H1 (cell line): Measurements from ENCODE around the gene SOX12. TPM values are rescaled to one million over a fixed set of nuclear protein-coding genes. Genes with fewer than 3 reads are reported as not detected.

Experiments
- BACH1 ChIP-seq: IDR thresholded peaks from 2 replicates; pipeline ENCODE4 v1.6.1; 2012; ENCODE audit warnings: low read length, improper control_type of control experiment
- BCL11A ChIP-seq, 2 experiments: IDR thresholded peaks; one replicate each; pipeline ENCODE4 v1.6.1; 2011; ENCODE audit warnings: low read depth in 2 of 2, low read length in 2 of 2, mild to moderate bottlenecking in 2 of 2
- CBX8 ChIP-seq: fragments of 300-800, 300-1000 bp; sonication (generic); IDR thresholded peaks from 2 replicates; pipeline ENCODE4 v1.7.1; 2016; ENCODE audit warnings: low read depth, low read length, borderline replicate concordance
- CHD2 ChIP-seq: IDR thresholded peaks from 2 replicates; pipeline ENCODE4 v1.6.1; 2012; ENCODE audit warnings: low read length, improper control_type of control experiment
- CREB1 ChIP-seq: IDR thresholded peaks from 2 replicates; pipeline ENCODE4 v1.6.1; 2012; ENCODE audit warnings: inconsistent platforms
- EGR1 ChIP-seq: IDR thresholded peaks from 2 replicates; pipeline ENCODE4 v1.6.1; 2011; ENCODE audit warnings: low read depth, low read length, borderline replicate concordance
- EP300 ChIP-seq, 2 experiments: IDR thresholded peaks; 1 replicate in 1 of 2; 2 replicates in 1 of 2; pipeline ENCODE4 v1.6.1; 2011 to 2012; ENCODE audit warnings: low read depth in 2 of 2, low read length in 2 of 2, mild to moderate bottlenecking in 2 of 2, borderline replicate concordance in 1 of 2, inconsistent platforms in 1 of 2, moderate library complexity in 1 of 2
- FOSL1 ChIP-seq: IDR thresholded peaks from 2 replicates; pipeline ENCODE4 v1.6.1; 2011; ENCODE audit warnings: mild to moderate bottlenecking, low read depth, low read length, moderate library complexity; ENCODE audit not compliant: insufficient read depth
- GABPA ChIP-seq: IDR thresholded peaks from 2 replicates; pipeline ENCODE4 v1.6.1; 2011; ENCODE audit warnings: mild to moderate bottlenecking, low read length, moderate library complexity, borderline replicate concordance; ENCODE audit not compliant: insufficient read depth
- GTF2F1 ChIP-seq: IDR thresholded peaks from 2 replicates; pipeline ENCODE4 v1.6.1; 2012; ENCODE audit warnings: low read depth, low read length, improper control_type of control experiment, borderline replicate concordance
- HDAC6 ChIP-seq: IDR thresholded peaks from one replicate; pipeline ENCODE4 v1.7.1; 2012; ENCODE audit warnings: low read depth, mild to moderate bottlenecking, inconsistent platforms, low read length, moderate library complexity
- JUND ChIP-seq: IDR thresholded peaks from 2 replicates; pipeline ENCODE4 v1.6.1; 2011; ENCODE audit warnings: mild to moderate bottlenecking, improper control_type of control experiment, low read length
- KDM1A ChIP-seq: fragments of 200-600, 300-600 bp; sonication (generic); IDR thresholded peaks from 2 replicates; pipeline ENCODE4 v1.7.1; 2016; ENCODE audit warnings: mild to moderate bottlenecking, low read length, borderline replicate concordance
- RBBP5 ChIP-seq: IDR thresholded peaks from 2 replicates; pipeline ENCODE4 v1.7.1; 2012; ENCODE audit warnings: low read depth, mild to moderate bottlenecking, inconsistent platforms, low read length, moderate library complexity, borderline replicate concordance
- RFX5 ChIP-seq: IDR thresholded peaks from 2 replicates; pipeline ENCODE4 v1.6.1; 2011; ENCODE audit warnings: low read depth, low read length, improper control_type of control experiment, borderline replicate concordance
- SIX5 ChIP-seq: IDR thresholded peaks from 2 replicates; pipeline ENCODE4 v1.6.1; 2011; ENCODE audit warnings: mild to moderate bottlenecking, low read depth, low read length
- SRF ChIP-seq: IDR thresholded peaks from 2 replicates; pipeline ENCODE4 v1.6.1; 2011; ENCODE audit warnings: mild to moderate bottlenecking, low read depth, low read length, moderate library complexity
- SUZ12 ChIP-seq: fragments of 200-600 bp; sonication (generic); IDR thresholded peaks from 2 replicates; pipeline ENCODE4 v1.6.1; 2012; ENCODE audit warnings: mild to moderate bottlenecking, inconsistent platforms, low read length, moderate library complexity, mixed read lengths
- YY1 ChIP-seq: IDR thresholded peaks from 2 replicates; pipeline ENCODE4 v1.6.1; 2011; ENCODE audit warnings: low read depth, mild to moderate bottlenecking, low read length
- ZNF274 ChIP-seq: IDR thresholded peaks from 2 replicates; pipeline ENCODE4 v1.7.0; 2012; ENCODE audit warnings: low read length, borderline replicate concordance; ENCODE audit errors: extremely low read depth
- polyA plus RNA-seq, 7 experiments: library from polyadenylated mRNA; depleted of rRNA in 3 of 7; stranded (reverse) in 5 of 7; unstranded in 2 of 7; fragments of >200 nt in 5 of 7; fragments of 200-250 nt in 2 of 7; gene quantifications; 1 replicate in 5 of 7; 2 replicates in 1 of 7; 4 replicates in 1 of 7; pipeline versions ENCODE4 v1.2.1 to v1.2.3, GENCODE V29; 2011 to 2013; ENCODE audit warnings: missing spikeins in 2 of 7, mixed read lengths in 2 of 7
- total RNA-seq: library from RNA; stranded (reverse); fragmentation: NEBNext Ultra II Directional; extraction: Animal tissue kit (Norgen Biotek cat#: 25700); gene quantifications from 2 replicates; pipeline ENCODE4 v1.2.1, GENCODE V29; 2021
- TF ChIP-seq, protein P1 (sequence below): IDR thresholded peaks from 2 replicates; pipeline ENCODE4 v1.6.1; 2012; ENCODE audit warnings: inconsistent platforms
- TF ChIP-seq, protein P2 (sequence below): IDR thresholded peaks from 2 replicates; pipeline ENCODE4 v1.6.1; 2012; ENCODE audit warnings: low read length, inconsistent platforms

SOX12 gene
- total and polyA plus RNA-seq, 2 of the 8 experiments (the other 6 are each of a cell fraction or from before 2014, with no cell fraction given) = 6.4 to 63.0 TPM

DNA sequence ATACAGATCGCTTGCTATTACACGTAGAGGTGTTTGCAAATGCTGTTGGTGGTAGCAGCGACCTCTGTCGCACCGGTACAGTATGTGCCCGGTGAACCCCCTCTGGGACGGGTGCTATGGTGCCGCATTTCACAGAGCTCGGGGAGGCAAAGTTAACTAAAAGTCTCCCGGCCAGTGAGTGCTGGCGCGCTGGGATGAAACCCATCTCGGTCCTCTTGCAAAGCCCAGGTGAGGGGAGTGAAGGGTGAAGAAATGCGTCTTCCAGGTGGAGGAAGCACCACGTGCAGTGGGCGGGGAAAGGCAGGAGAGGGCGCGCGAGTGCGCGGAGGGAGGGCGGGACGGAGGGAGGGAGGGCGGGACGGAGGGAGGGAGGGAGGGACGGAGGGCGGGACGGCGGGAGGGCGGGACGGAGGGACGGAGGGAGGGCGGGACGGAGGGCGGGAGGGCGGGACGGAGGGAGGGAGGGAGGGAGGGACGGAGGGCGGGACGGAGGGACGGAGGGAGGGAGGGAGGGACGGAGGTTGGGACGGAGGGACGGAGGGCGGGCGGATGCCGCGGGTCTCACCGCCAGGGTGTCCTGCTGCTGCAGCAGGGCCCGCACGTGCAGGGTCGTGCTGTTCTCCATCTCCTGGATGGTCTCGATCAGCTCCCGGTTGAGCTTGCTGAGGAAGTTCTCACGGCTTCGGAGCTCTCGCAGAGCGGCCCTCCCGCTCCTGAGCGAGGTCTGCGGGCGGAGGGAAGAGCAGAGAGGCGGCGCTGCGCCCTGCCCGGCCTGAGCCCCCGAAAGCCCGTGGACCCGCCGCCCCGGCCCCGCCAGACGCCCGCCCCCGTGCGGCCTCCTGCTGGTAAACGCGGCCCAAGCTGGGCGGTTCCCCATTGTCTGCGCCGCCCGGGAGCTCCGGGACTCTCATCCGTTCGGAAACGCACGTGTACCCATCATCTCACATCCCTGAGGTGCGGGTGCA, 46.5 kb upstream of the SOX12 start (continued):
- no peak for TF ChIP-seq EP300 (IDR thresholded peaks at IDR 0.05; ENCODE audit: borderline replicate concordance in 1 of 2, low read depth in 2 of 2, low read length in 2 of 2)
- TF ChIP-seq SIX5 = no peak
- no peak for TF ChIP-seq SUZ12
- TF ChIP-seq GTF2F1 = no peak
- TF ChIP-seq CREB1 = no peak
- TF ChIP-seq FOSL1 = no peak
- TF ChIP-seq CHD2 = no peak
- no peak for TF ChIP-seq BACH1
- no peak for TF ChIP-seq GABPA
- TF ChIP-seq, protein P1, sequence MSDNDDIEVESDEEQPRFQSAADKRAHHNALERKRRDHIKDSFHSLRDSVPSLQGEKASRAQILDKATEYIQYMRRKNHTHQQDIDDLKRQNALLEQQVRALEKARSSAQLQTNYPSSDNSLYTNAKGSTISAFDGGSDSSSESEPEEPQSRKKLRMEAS = peak; percentile 76
- TF ChIP-seq YY1 = no peak
- no peak for TF ChIP-seq HDAC6
- TF ChIP-seq RFX5 = peak; percentile 12; the same call in 1 of the 2 replicates
- no peak for TF ChIP-seq ZNF274
- TF ChIP-seq BCL11A (IDR thresholded peaks at IDR 0.05; ENCODE audit: low read depth in 2 of 2, low read length in 2 of 2) = no peak
- no peak for TF ChIP-seq EGR1
- no peak for TF ChIP-seq CBX8
- no peak for TF ChIP-seq KDM1A
- no peak for TF ChIP-seq SRF
- TF ChIP-seq JUND = no peak
- TF ChIP-seq, protein P2, sequence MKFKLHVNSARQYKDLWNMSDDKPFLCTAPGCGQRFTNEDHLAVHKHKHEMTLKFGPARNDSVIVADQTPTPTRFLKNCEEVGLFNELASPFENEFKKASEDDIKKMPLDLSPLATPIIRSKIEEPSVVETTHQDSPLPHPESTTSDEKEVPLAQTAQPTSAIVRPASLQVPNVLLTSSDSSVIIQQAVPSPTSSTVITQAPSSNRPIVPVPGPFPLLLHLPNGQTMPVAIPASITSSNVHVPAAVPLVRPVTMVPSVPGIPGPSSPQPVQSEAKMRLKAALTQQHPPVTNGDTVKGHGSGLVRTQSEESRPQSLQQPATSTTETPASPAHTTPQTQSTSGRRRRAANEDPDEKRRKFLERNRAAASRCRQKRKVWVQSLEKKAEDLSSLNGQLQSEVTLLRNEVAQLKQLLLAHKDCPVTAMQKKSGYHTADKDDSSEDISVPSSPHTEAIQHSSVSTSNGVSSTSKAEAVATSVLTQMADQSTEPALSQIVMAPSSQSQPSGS = no peak
- TF ChIP-seq RBBP5 = no peak
